Kidney (tissue), 14 donors: ENCODE results near the gene SMCO2. TPM values are rescaled to one million over a fixed set of nuclear protein-coding genes. Genes with fewer than 3 reads are reported as not detected.

Experiments
- DNase-seq, 5 donors: peaks; one replicate each; pipeline ENCODE4 v3.0.0-alpha.2; 2013 to 2020
- FAIRE-seq: peaks from 2 replicates; lab custom pipeline; 2012; peaks lifted over from hg19 to GRCh38; lab: Jason Lieb, UNC
- H3K27ac ChIP-seq, 2 donors: one replicate each; pipeline ENCODE4 v1.7.0; 2013; ENCODE audit warnings: low read depth in 2 of 2, low read length in 2 of 2, inconsistent platforms in 1 of 2
- H3K27me3 ChIP-seq: one replicate; pipeline ENCODE4 v1.7.1; 2013; ENCODE audit warnings: low read length, inconsistent platforms; ENCODE audit not compliant: control insufficient read depth, insufficient read depth
- H3K36me3 ChIP-seq, 3 donors: one replicate each; pipeline versions ENCODE4 v1.7.0 to v1.7.1; 2013; ENCODE audit warnings: low read length in 3 of 3, control low read depth in 1 of 3, inconsistent platforms in 1 of 3; ENCODE audit not compliant: insufficient read depth in 3 of 3, control insufficient read depth in 2 of 3
- H3K4me1 ChIP-seq, 3 donors: one replicate each; pipeline versions ENCODE4 v1.7.0 to v1.7.1; 2013; ENCODE audit warnings: low read length in 3 of 3, inconsistent platforms in 1 of 3, low read depth in 1 of 3; ENCODE audit not compliant: control insufficient read depth in 2 of 3, insufficient read depth in 2 of 3
- H3K4me3 ChIP-seq, 3 donors: one replicate each; pipeline versions ENCODE4 v1.7.0 to v1.8.1; 2013; ENCODE audit warnings: low read length in 3 of 3, control low read depth in 1 of 3, inconsistent platforms in 1 of 3
- H3K9ac ChIP-seq, 3 donors: one replicate each; pipeline versions ENCODE4 v1.7.0 to v1.7.1; 2013; ENCODE audit warnings: low read length in 3 of 3, control low read depth in 1 of 3, inconsistent platforms in 1 of 3
- H3K9me3 ChIP-seq, 3 donors: one replicate each; pipeline versions ENCODE4 v1.7.0 to v1.7.1; 2013; ENCODE audit warnings: low read length in 3 of 3, control low read depth in 1 of 3, inconsistent platforms in 1 of 3; ENCODE audit not compliant: control insufficient read depth in 2 of 3, insufficient read depth in 1 of 3
- CTCF ChIP-seq: IDR thresholded peaks from 3 replicates; pipeline ENCODE4 v1.5.1; 2012; ENCODE audit warnings: mild to moderate bottlenecking, moderate library complexity, borderline replicate concordance; ENCODE audit not compliant: insufficient read depth; ENCODE audit errors: extremely low read depth
- intact Hi-C: fragments of 100-400 bp; cut with DNase I; formaldehyde crosslinking; loops from one replicate; pipeline ENCODE4 v1.11.1; 2022
- polyA plus RNA-seq: library from polyadenylated mRNA; stranded (reverse); fragments of 350-450 nt; fragmentation: Illumina TruSeq; extraction: RNeasy Lipid Tissue Mini Kit (QIAGEN cat#74804); gene quantifications from one replicate; pipeline ENCODE4 v1.2.3, GENCODE V29; 2014; ENCODE audit warnings: low read depth, low replicate concordance; ENCODE audit not compliant: insufficient read depth
- total RNA-seq: library from RNA; stranded (reverse); fragmentation: NEBNext Ultra II Directional; extraction: Animal tissue kit (Norgen Biotek cat#: 25700); gene quantifications from one replicate; pipeline ENCODE4 v1.2.1, GENCODE V29; 2021
- donor health status: control.
- donor health status: control.
- donor health status: control.
- donor health status: control.
- donor health status: control.
- donor health status: DM: yes; HTN: yes; CAD: no.
- donor health status: Normal renal cell carcinoma (clear cell type).

SMCO2 gene
- total and polyA plus RNA-seq, 2 donors from 2014 or later = 0.38 TPM; not detected in 1

GRCh38 chr12:27500546-27500945 lies 54.0 kb downstream of the SMCO2 start:
- intact Hi-C loops = no loop called here
- no peak for FAIRE-seq
- H3K9me3 ChIP-seq = no peaks in the 10 kb centered on the region

DNA sequence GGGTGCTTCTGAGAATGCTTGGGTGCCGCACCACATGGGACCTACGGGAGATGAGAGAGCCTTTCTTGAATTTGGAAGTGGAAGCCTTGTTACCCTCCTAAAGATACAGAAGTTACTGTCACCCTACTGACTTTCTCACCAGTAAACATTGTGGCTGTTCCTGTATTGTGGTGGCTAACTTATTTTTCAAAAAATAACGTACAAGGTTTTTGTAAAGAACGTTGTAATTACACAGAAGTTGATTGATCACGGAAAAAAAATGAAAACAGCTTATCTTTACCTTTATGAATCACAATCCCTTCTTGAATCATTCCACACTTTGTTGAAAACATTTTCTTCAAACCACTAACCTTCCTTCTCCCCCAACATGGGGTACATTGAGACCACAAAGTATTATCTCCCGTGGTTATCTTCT lies 55.5 kb downstream of the SMCO2 start:
- FAIRE-seq = no peak
- no peaks in the 10 kb centered on the region for H3K4me1 ChIP-seq

More at GRCh38 chr12:27500546-27500945, 54.0 kb downstream of the SMCO2 start:
- Histone ChIP-seq H3K27ac (no peak overlapping the region), H3K4me3 (no peak overlapping the region), H3K4me1 (no peaks in the 10 kb centered on the region), H3K9ac (no peak overlapping the region), H3K27me3 (no peaks in the 10 kb centered on the region), H3K36me3 (no peaks in the 10 kb centered on the region)
- TF ChIP-seq CTCF = no peak
- DNase-seq = no peak

DNA sequence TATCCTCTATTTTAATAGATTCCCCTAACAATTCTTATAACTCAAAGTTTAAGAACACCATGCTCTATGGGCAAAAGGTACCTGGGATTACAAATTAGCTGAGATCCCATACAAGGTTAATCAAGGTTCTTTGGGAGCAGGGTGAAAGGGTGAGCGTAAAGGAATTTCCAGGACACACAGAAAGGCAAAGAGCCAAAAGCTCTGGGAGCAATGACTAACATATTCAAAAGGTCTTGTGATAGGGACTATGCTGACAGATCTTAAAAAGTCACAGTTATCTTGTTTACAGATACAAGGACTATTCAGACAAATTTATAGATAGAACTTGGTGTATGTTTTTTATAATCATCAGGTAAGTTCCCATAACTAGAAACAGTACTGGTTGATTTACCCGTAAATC lies 58.0 kb downstream of the SMCO2 start:
- Histone ChIP-seq H3K27ac (no peak overlapping the region), H3K27me3 (no peaks in the 10 kb centered on the region), H3K9ac (no peak overlapping the region), H3K4me3 (no peak overlapping the region), H3K4me1 (no peaks in the 10 kb centered on the region), H3K9me3 (peaks cover 0 to 5% (median 0%) of the 10 kb centered on the region in 3 donors), H3K36me3 (no peaks in the 10 kb centered on the region)
- FAIRE-seq (peak; percentile 62), DNase-seq (no peak)
- intact Hi-C loops = no loop called here
- no peak for TF ChIP-seq CTCF

More for the DNA sequence above, 55.5 kb downstream of the SMCO2 start:
- Histone ChIP-seq H3K27ac (no peak overlapping the region), H3K9ac (no peak overlapping the region), H3K27me3 (no peaks in the 10 kb centered on the region), H3K9me3 (peaks cover 0 to 5% (median 0%) of the 10 kb centered on the region in 3 donors), H3K4me3 (no peak overlapping the region), H3K36me3 (no peaks in the 10 kb centered on the region)
- intact Hi-C loops = no loop called here
- TF ChIP-seq CTCF = no peak
- DNase-seq = no peak

- H3K4me3 ChIP-seq = no peak overlapping the region
- no peak overlapping the region for H3K9ac ChIP-seq
- H3K4me1 ChIP-seq = no peaks in the 10 kb centered on the region
- DNase-seq (no peak), FAIRE-seq (no peak)
- H3K27me3 ChIP-seq = no peaks in the 10 kb centered on the region
- no peak overlapping the region for H3K27ac ChIP-seq
- intact Hi-C loops = no loop called here
- H3K36me3 ChIP-seq = no peaks in the 10 kb centered on the region
- no peak for TF ChIP-seq CTCF
- peaks cover 0 to 5% (median 0%) of the 10 kb centered on the region in 3 donors for H3K9me3 ChIP-seq
These were observed 58.6 kb downstream of the SMCO2 start for GRCh38 chr12:27505109-27505508.
